NT2/D1 (cell line): ENCODE results near the gene SLC49A3.

ENCODE experiments used
- YY1 ChIP-seq: IDR thresholded peaks from 2 replicates; pipeline ENCODE4 v1.6.1; 2011; ENCODE audit not compliant: insufficient read length, insufficient read depth
- ZNF274 ChIP-seq: IDR thresholded peaks from 2 replicates; pipeline ENCODE4 v1.6.1; 2011; ENCODE audit warnings: mild to moderate bottlenecking, low read depth, low read length

DNA sequence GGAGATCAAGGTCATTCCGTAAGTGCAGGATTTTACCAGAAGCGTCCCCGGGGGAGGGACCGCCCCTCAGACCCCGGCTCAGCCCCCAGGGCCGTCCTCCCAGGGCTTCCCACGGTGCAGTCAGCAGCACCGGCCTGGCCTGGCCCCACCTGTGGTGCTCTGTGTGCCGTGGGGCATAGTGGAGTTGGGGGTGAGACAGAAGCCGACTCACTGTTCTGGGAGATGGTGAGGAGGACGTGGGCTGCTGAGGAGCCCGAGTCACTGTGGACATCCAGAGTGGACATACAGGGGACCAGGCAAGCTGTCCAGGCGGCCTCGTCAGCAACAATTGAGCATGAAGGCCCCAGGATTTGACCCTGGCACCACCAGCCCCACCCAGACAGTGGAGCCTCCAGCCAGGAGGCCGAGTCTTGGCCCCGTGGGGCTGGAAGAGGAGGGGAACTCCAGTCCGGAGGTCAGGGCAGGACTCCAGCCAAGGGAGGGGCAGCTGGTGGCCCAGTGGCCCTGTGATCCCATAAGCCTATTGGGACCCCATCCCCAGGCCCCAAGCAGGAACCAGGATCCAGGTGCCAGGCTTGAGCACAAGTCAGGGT, 34.0 kb downstream of the SLC49A3 start:
- TF ChIP-seq YY1: no peak
- no peak for TF ChIP-seq ZNF274
